H1 (cell line): ENCODE data around the gene YEATS2. TPM values are rescaled to one million over a fixed set of nuclear protein-coding genes. Genes with fewer than 3 reads are reported as not detected.

Source experiments
- CTCF ChIA-PET: fragments of 300-600 bp; sonication (Branson Sonifier 250); formaldehyde crosslinking; loops from one replicate; lab custom pipeline; 2021; ENCODE audit not compliant: partially characterized antibody; lab: Charles Lee
- POLR2A ChIA-PET: fragments of 300-600 bp; sonication (Branson Sonifier 250); formaldehyde crosslinking; loops from one replicate; lab custom pipeline; 2021; ENCODE audit warnings: inconsistent platforms; ENCODE audit not compliant: partially characterized antibody; lab: Charles Lee
- DNase-seq, 2 experiments: peaks; one replicate each; pipeline versions ENCODE4 v3.0.0 to v3.0.0-alpha.2; 2010 to 2022; ENCODE audit warnings: low spot score in 2 of 2, low read depth in 1 of 2, mixed read lengths in 1 of 2
- FAIRE-seq: peaks from 2 replicates; lab custom pipeline; 2011; peaks lifted over from hg19 to GRCh38; lab: Jason Lieb, UNC
- H2AFZ ChIP-seq: 2 replicates; pipeline ENCODE4 v1.8.1; 2012; ENCODE audit warnings: low read length, inconsistent platforms
- H2AK5ac ChIP-seq: 2 replicates; pipeline ENCODE4 v1.6.1; 2013; ENCODE audit warnings: low read depth, low read length
- H2BK120ac ChIP-seq: replicated peaks from 2 replicates; pipeline ENCODE3; 2013; ENCODE audit warnings: low read depth, low read length, inconsistent platforms
- H2BK12ac ChIP-seq: 2 replicates; pipeline ENCODE4 v1.6.1; 2013; ENCODE audit warnings: low read depth, low read length
- H2BK15ac ChIP-seq: 2 replicates; pipeline ENCODE4 v1.6.1; 2013; ENCODE audit warnings: low read length
- H2BK20ac ChIP-seq: 2 replicates; pipeline ENCODE4 v1.6.1; 2013; ENCODE audit warnings: low read length
- H2BK5ac ChIP-seq: 2 replicates; pipeline ENCODE4 v1.6.1; 2013; ENCODE audit warnings: low read depth, low read length
- H3K14ac ChIP-seq: 2 replicates; pipeline ENCODE4 v1.6.1; 2013; ENCODE audit warnings: inconsistent platforms; ENCODE audit not compliant: insufficient read length
- H3K18ac ChIP-seq: 2 replicates; pipeline ENCODE4 v1.6.1; 2013; ENCODE audit warnings: low read length; ENCODE audit errors: extremely low read depth
- H3K23ac ChIP-seq: 2 replicates; pipeline ENCODE4 v1.6.1; 2013; ENCODE audit warnings: inconsistent platforms; ENCODE audit not compliant: insufficient read length
- H3K23me2 ChIP-seq: 2 replicates; pipeline ENCODE4 v1.6.1; 2013; ENCODE audit warnings: low read depth, low read length
- H3K27ac ChIP-seq: 2 replicates; pipeline ENCODE4 v1.6.1; 2011; ENCODE audit warnings: low read depth, low read length, inconsistent platforms
- H3K27me3 ChIP-seq, 4 experiments: replicated peaks in 1 of 4; 1 replicate in 1 of 4; 2 replicates in 3 of 4; pipeline versions ENCODE4 v1.6.1 to v1.8.1; 2011 to 2013; ENCODE audit warnings: low read length in 3 of 4, mild to moderate bottlenecking in 3 of 4, inconsistent platforms in 2 of 4, mixed read lengths in 2 of 4, moderate library complexity in 1 of 4; ENCODE audit not compliant: control insufficient read depth in 3 of 4, insufficient read depth in 3 of 4; ENCODE audit errors: extremely low read depth in 1 of 4
- H3K36me3 ChIP-seq, 4 experiments: 2 replicates each; pipeline versions ENCODE4 v1.6.1 to v1.8.1; 2011 to 2013; ENCODE audit warnings: mild to moderate bottlenecking in 4 of 4, low read length in 3 of 4, moderate library complexity in 2 of 4, control low read depth in 1 of 4, inconsistent platforms in 1 of 4; ENCODE audit not compliant: insufficient read depth in 4 of 4, control insufficient read depth in 2 of 4
- H3K4ac ChIP-seq: replicated peaks from 2 replicates; pipeline ENCODE3; 2013; ENCODE audit warnings: low read length, low read depth, mixed read lengths, inconsistent platforms; ENCODE audit not compliant: insufficient read length
- H3K4me1 ChIP-seq, 4 experiments: replicated peaks in 1 of 4; 1 replicate in 1 of 4; 2 replicates in 3 of 4; pipeline versions ENCODE4 v1.6.1 to v1.8.1; 2011 to 2013; ENCODE audit warnings: low read length in 3 of 4, inconsistent platforms in 2 of 4, mixed read lengths in 1 of 4; ENCODE audit not compliant: insufficient read depth in 4 of 4, control insufficient read depth in 3 of 4
- H3K4me2 ChIP-seq, 2 experiments: 2 replicates each; pipeline versions ENCODE4 v1.6.1 to v1.8.1; 2011 to 2013; ENCODE audit warnings: low read depth in 2 of 2, low read length in 2 of 2, control low read depth in 1 of 2, inconsistent platforms in 1 of 2, mild to moderate bottlenecking in 1 of 2; ENCODE audit not compliant: insufficient read depth in 1 of 2
- H3K4me3 ChIP-seq, 4 experiments: fragments of 200-600, 300-600 bp in 1 of 4; sonication (generic), shearing (Covaris generic), sonication (Bioruptor Twin) in 1 of 4; 2 replicates each; pipeline versions ENCODE4 v1.5.1 to v1.8.1; 2011 to 2016; ENCODE audit warnings: low read length in 4 of 4, low read depth in 3 of 4, control low read depth in 2 of 4, inconsistent platforms in 2 of 4, mild to moderate bottlenecking in 2 of 4, mixed read lengths in 1 of 4, moderate library complexity in 1 of 4; ENCODE audit not compliant: insufficient read depth in 2 of 4; ENCODE audit errors: extremely low read depth in 1 of 4
- H3K56ac ChIP-seq: replicated peaks from 2 replicates; pipeline ENCODE3; 2013; ENCODE audit warnings: low read depth, mild to moderate bottlenecking, mixed read lengths, low read length, inconsistent platforms; ENCODE audit not compliant: insufficient read length
- H3K79me1 ChIP-seq: 2 replicates; pipeline ENCODE4 v1.6.1; 2013; ENCODE audit warnings: low read depth, low read length, control low read depth
- H3K79me2 ChIP-seq, 2 experiments: 2 replicates each; pipeline versions ENCODE4 v1.6.1 to v1.8.1; 2012 to 2013; ENCODE audit warnings: low read length in 2 of 2, mild to moderate bottlenecking in 2 of 2, inconsistent platforms in 1 of 2; ENCODE audit not compliant: insufficient read depth in 2 of 2, control insufficient read depth in 1 of 2
- H3K9ac ChIP-seq, 4 experiments: replicated peaks in 1 of 4; 1 replicate in 1 of 4; 2 replicates in 3 of 4; pipeline versions ENCODE4 v1.6.1 to v1.8.1; 2011 to 2013; ENCODE audit warnings: low read depth in 3 of 4, low read length in 3 of 4, control low read depth in 2 of 4, mild to moderate bottlenecking in 2 of 4, moderate library complexity in 2 of 4, inconsistent platforms in 1 of 4; ENCODE audit errors: extremely low read depth in 1 of 4
- H3K9me3 ChIP-seq, 2 experiments: 2 replicates each; pipeline versions ENCODE4 v1.6.1 to v1.8.1; 2012 to 2013; ENCODE audit warnings: mild to moderate bottlenecking in 2 of 2, moderate library complexity in 2 of 2, control low read depth in 1 of 2, inconsistent platforms in 1 of 2, low read depth in 1 of 2, low read length in 1 of 2, mixed read lengths in 1 of 2; ENCODE audit not compliant: insufficient read depth in 2 of 2
- H4K20me1 ChIP-seq, 2 experiments: replicated peaks in 1 of 2; 2 replicates each; pipeline versions ENCODE3 to v1.8.1; 2011 to 2013; ENCODE audit warnings: inconsistent platforms in 2 of 2, low read length in 2 of 2, mild to moderate bottlenecking in 1 of 2; ENCODE audit not compliant: insufficient read depth in 2 of 2, control insufficient read depth in 1 of 2
- H4K5ac ChIP-seq: 2 replicates; pipeline ENCODE4 v1.6.1; 2013; ENCODE audit warnings: low read length, low read depth, mixed read lengths, inconsistent platforms; ENCODE audit not compliant: insufficient read length
- H4K8ac ChIP-seq: 2 replicates; pipeline ENCODE4 v1.8.0; 2013; ENCODE audit warnings: mild to moderate bottlenecking, moderate library complexity, low read length, inconsistent platforms; ENCODE audit not compliant: insufficient read depth; ENCODE audit errors: extremely low read depth
- H4K91ac ChIP-seq: replicated peaks from 2 replicates; pipeline ENCODE3; 2013; ENCODE audit warnings: low read length, mixed read lengths, inconsistent platforms; ENCODE audit not compliant: insufficient read length
- JUN ChIP-seq: IDR thresholded peaks from 2 replicates; pipeline ENCODE4 v1.6.1; 2011; ENCODE audit warnings: low read depth, mild to moderate bottlenecking, improper control_type of control experiment, low read length
- KDM5A ChIP-seq: fragments of 200-600 bp; IDR thresholded peaks from 2 replicates; pipeline ENCODE4 v1.7.1; 2012; ENCODE audit warnings: mild to moderate bottlenecking, low read length, inconsistent platforms, mixed read lengths
- MAFK ChIP-seq: IDR thresholded peaks from 2 replicates; pipeline ENCODE4 v1.6.1; 2012; ENCODE audit warnings: low read depth, mild to moderate bottlenecking, improper control_type of control experiment, low read length
- POU5F1 ChIP-seq: IDR thresholded peaks from 2 replicates; pipeline ENCODE4 v1.6.1; 2011; ENCODE audit warnings: low read depth, mild to moderate bottlenecking, low read length, moderate library complexity
- SRF ChIP-seq: IDR thresholded peaks from 2 replicates; pipeline ENCODE4 v1.6.1; 2011; ENCODE audit warnings: mild to moderate bottlenecking, low read depth, low read length, moderate library complexity
- WGBS, 2 experiments: shearing (Covaris generic) in 1 of 2; methylation state at CpG; one replicate each; pipeline versions ENCODE4 v1.1.6 to v1.1.7; 2013 to 2015; ENCODE audit warnings: low lambda C conversion rate in 2 of 2, mixed read lengths in 2 of 2, inconsistent platforms in 1 of 2, low coverage in 1 of 2, missing lambda C conversion rate in 1 of 2; ENCODE audit not compliant: insufficient replicate concordance in 2 of 2, insufficient coverage in 1 of 2, insufficient read length in 1 of 2; ENCODE audit errors: extremely low coverage in 1 of 2, missing lambda C conversion rate in 1 of 2; 5-methylcytosine and 5-hydroxymethylcytosine counted together
- polyA plus RNA-seq, 7 experiments: library from polyadenylated mRNA; depleted of rRNA in 3 of 7; stranded (reverse) in 5 of 7; unstranded in 2 of 7; fragments of >200 nt in 5 of 7; fragments of 200-250 nt in 2 of 7; gene quantifications; 1 replicate in 5 of 7; 2 replicates in 1 of 7; 4 replicates in 1 of 7; pipeline versions ENCODE4 v1.2.1 to v1.2.3, GENCODE V29; 2011 to 2013; ENCODE audit warnings: missing spikeins in 2 of 7, mixed read lengths in 2 of 7
- total RNA-seq: library from RNA; stranded (reverse); fragmentation: NEBNext Ultra II Directional; extraction: Animal tissue kit (Norgen Biotek cat#: 25700); gene quantifications from 2 replicates; pipeline ENCODE4 v1.2.1, GENCODE V29; 2021

The YEATS2 gene
- total and polyA plus RNA-seq, 2 of the 8 experiments (the other 6 are each of a cell fraction or from before 2014, with no cell fraction given) = 35.3 to 53.7 TPM

DNA sequence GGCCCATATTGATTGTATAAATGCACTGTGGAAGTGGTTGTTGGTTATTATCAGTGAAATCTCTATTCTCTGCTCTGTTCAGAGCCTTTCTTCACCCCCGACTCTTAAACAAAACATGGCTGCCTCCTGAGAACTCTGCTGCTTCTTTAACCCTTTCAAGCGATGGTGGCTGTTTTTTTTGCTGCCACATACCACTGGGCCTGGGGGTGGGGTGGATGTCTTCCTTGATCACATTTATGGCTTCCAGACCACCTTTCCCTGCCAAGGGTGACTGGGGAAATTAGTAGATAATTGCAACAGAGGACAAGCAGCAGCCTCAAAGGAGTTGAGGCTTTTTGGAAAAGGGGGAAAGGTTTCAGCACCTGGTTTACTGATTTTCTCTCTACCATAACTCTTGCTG, 32.8 kb downstream of the YEATS2 start:
- H3K56ac ChIP-seq = no peak overlapping the region
- H3K4me3 ChIP-seq = no peak overlapping the region
- peaks cover 0 to 5% of the 10 kb centered on the region in 2 experiments; a peak in 1 of 4 replicates for H3K79me2 ChIP-seq
- no peak overlapping the region for H3K9ac ChIP-seq
- no peak overlapping the region for H2AFZ ChIP-seq
- H4K8ac ChIP-seq = no peak overlapping the region
- H3K4ac ChIP-seq = no peak overlapping the region
- peaks cover 0 to 4% of the 10 kb centered on the region in 2 experiments for H4K20me1 ChIP-seq
- H2BK120ac ChIP-seq = no peak overlapping the region
- H3K9me3 ChIP-seq = no peaks in the 10 kb centered on the region
- no peak overlapping the region for H4K91ac ChIP-seq
- POLR2A ChIA-PET = no interaction called here
- H3K18ac ChIP-seq = no peak overlapping the region
- FAIRE-seq = no peak
- no peak for DNase-seq
- no peak overlapping the region for H2BK5ac ChIP-seq
- no peak overlapping the region for H3K14ac ChIP-seq
- H4K5ac ChIP-seq = no peak overlapping the region
- H2BK12ac ChIP-seq = no peak overlapping the region
- H3K4me1 ChIP-seq = no peaks in the 10 kb centered on the region
- no peak overlapping the region for H3K23ac ChIP-seq
- CTCF ChIA-PET = interaction anchor here (0.6 kb wide), 1 partner anchor 598 kb away, joined by 3 read pairs; no protein-coding TSS in a partner anchor
- no peak overlapping the region for H2BK15ac ChIP-seq
- H2BK20ac ChIP-seq = no peak overlapping the region
- 92% methylated on average over 2 of the region's 2 CpGs; no CpG with 5 or more reads in 1 of the 2 experiments for WGBS, 2 experiments
- H3K27ac ChIP-seq = no peak overlapping the region
- TF ChIP-seq JUN = no peak
- TF ChIP-seq KDM5A = no peak
- TF ChIP-seq SRF = no peak
- no peak for TF ChIP-seq MAFK
- no peak for TF ChIP-seq POU5F1
- TF ChIP-seq, all 59 proteins: peak for 0
- Histone ChIP-seq H3K23me2 (no peaks in the 10 kb centered on the region), H2AK5ac (no peak overlapping the region), H3K79me1 (no peaks in the 10 kb centered on the region), H3K4me2 (no peak overlapping the region), H3K27me3 (no peaks in the 10 kb centered on the region), H3K36me3 (peaks cover 16 to 74% (median 47%) of the 10 kb centered on the region in 4 experiments)
